CD14-positive monocyte (primary cell): ENCODE results near the gene PLOD3. TPM values are rescaled to one million over a fixed set of nuclear protein-coding genes. Genes with fewer than 3 reads are reported as not detected.
A peak's percentile ranks its signal among the peaks of the same experiment; 100 is the strongest.

Experiments
- DNase-seq, 3 donors: peaks; one replicate each; pipeline ENCODE4 v3.0.0-alpha.2; 2011 to 2022
- H2AFZ ChIP-seq: 2 replicates; pipeline ENCODE4 v1.6.0; 2012; ENCODE audit warnings: mild to moderate bottlenecking, low read depth, low read length, inconsistent platforms; ENCODE audit not compliant: insufficient read depth, poor library complexity, severe bottlenecking
- H3K27ac ChIP-seq, 2 donors: 1 replicate in 1 of 2; 2 replicates in 1 of 2; pipeline ENCODE4 v1.5.1; 2012 to 2013; ENCODE audit warnings: low read length in 2 of 2, control low read depth in 1 of 2, inconsistent platforms in 1 of 2, low read depth in 1 of 2, mild to moderate bottlenecking in 1 of 2
- H3K27me3 ChIP-seq, 2 donors: one replicate each; pipeline versions ENCODE4 v1.6.0 to v1.6.1; 2011 to 2013; ENCODE audit warnings: low read length in 2 of 2; ENCODE audit not compliant: control insufficient read depth in 2 of 2, insufficient read depth in 2 of 2
- H3K36me3 ChIP-seq, 2 donors: replicated peaks in 1 of 2; 1 replicate in 1 of 2; 2 replicates in 1 of 2; pipeline versions ENCODE4 v1.5.1 to v1.6.1; 2012 to 2013; ENCODE audit warnings: low read length in 2 of 2, control low read depth in 1 of 2, inconsistent platforms in 1 of 2, mild to moderate bottlenecking in 1 of 2; ENCODE audit not compliant: insufficient read depth in 2 of 2, control insufficient read depth in 1 of 2
- H3K4me1 ChIP-seq, 2 donors: 1 replicate in 1 of 2; 2 replicates in 1 of 2; pipeline versions ENCODE4 v1.5.1 to v1.6.1; 2012 to 2013; ENCODE audit warnings: low read length in 2 of 2, control low read depth in 1 of 2, inconsistent platforms in 1 of 2, mild to moderate bottlenecking in 1 of 2, moderate library complexity in 1 of 2; ENCODE audit not compliant: insufficient read depth in 2 of 2, control insufficient read depth in 1 of 2
- H3K4me2 ChIP-seq: replicated peaks from 2 replicates; pipeline ENCODE3; 2012; ENCODE audit warnings: low read length, moderate library complexity, mild to moderate bottlenecking; ENCODE audit not compliant: poor library complexity, severe bottlenecking; ENCODE audit errors: extremely low read depth
- H3K4me3 ChIP-seq, 3 experiments: fragments of 200-600 bp in 1 of 3; sonication (generic) in 1 of 3; replicated peaks in 1 of 3; 1 replicate in 2 of 3; 2 replicates in 1 of 3; pipeline ENCODE4 v1.5.1; 2011 to 2013; ENCODE audit warnings: low read length in 3 of 3, mild to moderate bottlenecking in 3 of 3, control low read depth in 2 of 3, low read depth in 2 of 3, inconsistent platforms in 1 of 3, moderate library complexity in 1 of 3
- H3K79me2 ChIP-seq: 2 replicates; pipeline ENCODE4 v1.6.0; 2012; ENCODE audit warnings: mild to moderate bottlenecking, control low read depth, inconsistent platforms, low read length, moderate library complexity; ENCODE audit not compliant: insufficient read depth
- H3K9ac ChIP-seq: 2 replicates; pipeline ENCODE4 v1.6.0; 2017; ENCODE audit warnings: low read length, mild to moderate bottlenecking; ENCODE audit not compliant: insufficient read depth, poor library complexity, severe bottlenecking
- H3K9me3 ChIP-seq, 2 donors: replicated peaks in 1 of 2; 1 replicate in 1 of 2; 2 replicates in 1 of 2; pipeline versions ENCODE4 v1.5.1 to v1.6.1; 2012 to 2013; ENCODE audit warnings: low read length in 2 of 2, control low read depth in 1 of 2; ENCODE audit not compliant: control insufficient read depth in 1 of 2, insufficient read depth in 1 of 2
- H4K20me1 ChIP-seq: 2 replicates; pipeline ENCODE4 v1.6.0; 2012; ENCODE audit warnings: mild to moderate bottlenecking, low read length, control low read depth, moderate library complexity; ENCODE audit not compliant: insufficient read depth
- H3K27ac Mint-ChIP-seq, 7 donors: one replicate each; pipeline ENCODE4 v1.8.0; 2020; ENCODE audit warnings: mild to moderate bottlenecking in 7 of 7, mixed read lengths in 7 of 7, moderate library complexity in 6 of 7, inconsistent platforms in 2 of 7
- H3K27me3 Mint-ChIP-seq, 3 donors: one replicate each; pipeline ENCODE4 v1.8.0; 2021 to 2022; ENCODE audit warnings: low read depth in 3 of 3, mild to moderate bottlenecking in 3 of 3, mixed read lengths in 3 of 3, moderate library complexity in 3 of 3, inconsistent platforms in 1 of 3
- H3K36me3 Mint-ChIP-seq, 2 donors: one replicate each; pipeline ENCODE4 v1.8.0; 2020; ENCODE audit warnings: mixed read lengths in 2 of 2, inconsistent platforms in 1 of 2, mild to moderate bottlenecking in 1 of 2
- H3K4me1 Mint-ChIP-seq: one replicate; pipeline ENCODE4 v1.8.0; 2020; ENCODE audit warnings: mild to moderate bottlenecking, mixed read lengths
- H3K4me3 Mint-ChIP-seq, 2 donors: one replicate each; pipeline ENCODE4 v1.8.0; 2020; ENCODE audit warnings: mild to moderate bottlenecking in 2 of 2, mixed read lengths in 2 of 2, moderate library complexity in 1 of 2
- H3K9me3 Mint-ChIP-seq, 7 donors: one replicate each; pipeline ENCODE4 v1.8.0; 2020 to 2022; ENCODE audit warnings: mixed read lengths in 7 of 7, mild to moderate bottlenecking in 6 of 7, moderate library complexity in 6 of 7, inconsistent platforms in 2 of 7
- CTCF ChIP-seq: fragments of 200-600 bp; IDR thresholded peaks from one replicate; pipeline ENCODE4 v1.8.0; 2022; ENCODE audit warnings: antibody characterized with exemption, mild to moderate bottlenecking
- WGBS: methylation state at CpG from one replicate; pipeline ENCODE4 v1.1.5; 2013; ENCODE audit warnings: missing lambda C conversion rate; ENCODE audit not compliant: insufficient coverage; 5-methylcytosine and 5-hydroxymethylcytosine counted together
- intact Hi-C, 2 donors: fragments of 100-400 bp; cut with micrococcal nuclease; formaldehyde crosslinking; loops; one replicate each; pipeline versions ENCODE4 v1.15.0 to v1.15.1; 2023
- polyA plus RNA-seq, 3 donors: library from polyadenylated mRNA; depleted of rRNA in 1 of 3; unstranded in 2 of 3; stranded (reverse) in 1 of 3; fragments of 300-500 nt in 2 of 3; fragments of >200 nt in 1 of 3; fragmentation: Illumina TruSeq in 2 of 3; gene quantifications; 1 replicate in 2 of 3; 2 replicates in 1 of 3; pipeline ENCODE4 v1.2.3, GENCODE V29; 2012 to 2021

Gene PLOD3
- polyA plus RNA-seq, 3 donors, result 26.9 to 70.1 (median 28.1) TPM

GRCh38 chr7:101218236-101219125 is 1.1 kb upstream of the PLOD3 start:
- peaks cover 0 to 2% (median 0%) of the 10 kb centered on the region in 3 donors for H3K27me3 Mint-ChIP-seq
- H3K4me1 ChIP-seq, result peaks cover 24 to 37% of the 10 kb centered on the region in 2 donors
- peak overlapping the region; percentile 100 for H3K4me2 ChIP-seq
- peak overlapping the region; percentile 81 to 90 for H3K27ac ChIP-seq
- H3K36me3 Mint-ChIP-seq, result peaks cover 38 to 57% of the 10 kb centered on the region in 2 donors
- H3K9me3 ChIP-seq, result no peaks in the 10 kb centered on the region
- 19% methylated on average over 13 of the region's 26 CpGs for WGBS
- DNase-seq, result no peak
- H3K4me3 ChIP-seq, result peak overlapping the region; percentile 66 to 100 (median 73)
- TF ChIP-seq CTCF, result no peak
- H3K4me1 Mint-ChIP-seq, result peaks cover 32% of the 10 kb centered on the region
- H3K9ac ChIP-seq, result peak overlapping the region; percentile 74
- intact Hi-C loops, result loop anchor here in 1 of 2 donors (2.0 kb wide), 1 partner anchor 24 kb away; no protein-coding TSS in a partner anchor
- H3K79me2 ChIP-seq, result peaks cover 60% of the 10 kb centered on the region
- peaks cover 27% of the 10 kb centered on the region for H4K20me1 ChIP-seq
- H3K36me3 ChIP-seq, result peaks cover 21 to 50% of the 10 kb centered on the region in 2 donors
- H3K27ac Mint-ChIP-seq, result peak overlapping the region; percentile 91 to 97 (median 95)
- peak overlapping the region; percentile 91 to 94 for H3K4me3 Mint-ChIP-seq
- H3K27me3 ChIP-seq, result no peaks in the 10 kb centered on the region
- H3K9me3 Mint-ChIP-seq, result no peaks in the 10 kb centered on the region
- H2AFZ ChIP-seq, result peak overlapping the region; percentile 95

GRCh38 chr7:101216860-101217387 is 457 bp downstream of the PLOD3 start:
- H3K27me3 Mint-ChIP-seq, result peaks cover 0 to 2% (median 0%) of the 10 kb centered on the region in 3 donors
- Histone ChIP-seq H4K20me1 (peaks cover 19% of the 10 kb centered on the region), H3K27me3 (no peaks in the 10 kb centered on the region), H3K4me1 (peaks cover 24 to 37% of the 10 kb centered on the region in 2 donors), H3K4me3 (peak overlapping the region; percentile 66 to 100 (median 73)), H3K36me3 (peaks cover 23 to 51% of the 10 kb centered on the region in 2 donors), H3K9me3 (no peaks in the 10 kb centered on the region), H3K79me2 (peaks cover 56% of the 10 kb centered on the region), H2AFZ (peak overlapping the region; percentile 95), H3K4me2 (peak overlapping the region; percentile 100), H3K9ac (peak overlapping the region; percentile 74), H3K27ac (peak overlapping the region; percentile 32 to 90)
- no peaks in the 10 kb centered on the region for H3K9me3 Mint-ChIP-seq
- H3K4me3 Mint-ChIP-seq, result peak overlapping the region; percentile 91 to 94
- peaks cover 29 to 54% of the 10 kb centered on the region in 2 donors for H3K36me3 Mint-ChIP-seq
- no peak for DNase-seq
- intact Hi-C loops, result loop anchor here in 1 of 2 donors (2.0 kb wide), 1 partner anchor 28 kb away; the partner anchor contains the start of gene FIS1
- TF ChIP-seq CTCF, result peak; percentile 16
- 0% methylated on average over 33 of the region's 34 CpGs for WGBS
- peak overlapping the region; percentile 85 to 97 (median 95) for H3K27ac Mint-ChIP-seq
- H3K4me1 Mint-ChIP-seq, result peaks cover 32% of the 10 kb centered on the region
